Endothelial cell (in vitro differentiated cells): Measurements from ENCODE around the gene MARK2. TPM values are rescaled to one million over a fixed set of nuclear protein-coding genes. Genes with fewer than 3 reads are reported as not detected.

ENCODE experiments used
- DNase-seq: peaks from one replicate; pipeline ENCODE4 v3.0.0; 2021; ENCODE audit warnings: low spot score
- H3K27ac Mint-ChIP-seq: one replicate; pipeline ENCODE4 v1.8.0; 2021; ENCODE audit warnings: mixed read lengths, inconsistent platforms; ENCODE audit not compliant: unreplicated experiment
- H3K27me3 Mint-ChIP-seq: one replicate; pipeline ENCODE4 v1.8.0; 2021; ENCODE audit warnings: mild to moderate bottlenecking, moderate library complexity, mixed read lengths, inconsistent platforms; ENCODE audit not compliant: unreplicated experiment
- H3K36me3 Mint-ChIP-seq: one replicate; pipeline ENCODE4 v1.8.0; 2021; ENCODE audit warnings: mild to moderate bottlenecking, low read depth, mixed read lengths, inconsistent platforms; ENCODE audit not compliant: unreplicated experiment
- H3K4me1 Mint-ChIP-seq: one replicate; pipeline ENCODE4 v1.8.0; 2021; ENCODE audit warnings: mild to moderate bottlenecking, mixed read lengths, inconsistent platforms; ENCODE audit not compliant: unreplicated experiment
- H3K4me3 Mint-ChIP-seq: one replicate; pipeline ENCODE4 v1.8.0; 2021; ENCODE audit warnings: mild to moderate bottlenecking, mixed read lengths, inconsistent platforms; ENCODE audit not compliant: unreplicated experiment
- H3K9me3 Mint-ChIP-seq: one replicate; pipeline ENCODE4 v1.8.0; 2021; ENCODE audit warnings: mixed read lengths, inconsistent platforms; ENCODE audit not compliant: unreplicated experiment
- total RNA-seq: library from RNA; stranded (reverse); fragmentation: NEBNext Ultra II Directional; extraction: Animal tissue kit (Norgen Biotek cat#: 25700); gene quantifications from one replicate; pipeline ENCODE4 v1.2.1, GENCODE V29; 2021; ENCODE audit not compliant: unreplicated experiment
- TF ChIP-seq, protein P1 (sequence below): fragments of 200-600 bp; sonication (generic); IDR thresholded peaks from one replicate; pipeline ENCODE4 v1.5.0; 2021; ENCODE audit warnings: antibody characterized with exemption; ENCODE audit not compliant: unreplicated experiment

Gene MARK2
- total RNA-seq, 1 donor from 2014 or later = 42.6 TPM

DNA sequence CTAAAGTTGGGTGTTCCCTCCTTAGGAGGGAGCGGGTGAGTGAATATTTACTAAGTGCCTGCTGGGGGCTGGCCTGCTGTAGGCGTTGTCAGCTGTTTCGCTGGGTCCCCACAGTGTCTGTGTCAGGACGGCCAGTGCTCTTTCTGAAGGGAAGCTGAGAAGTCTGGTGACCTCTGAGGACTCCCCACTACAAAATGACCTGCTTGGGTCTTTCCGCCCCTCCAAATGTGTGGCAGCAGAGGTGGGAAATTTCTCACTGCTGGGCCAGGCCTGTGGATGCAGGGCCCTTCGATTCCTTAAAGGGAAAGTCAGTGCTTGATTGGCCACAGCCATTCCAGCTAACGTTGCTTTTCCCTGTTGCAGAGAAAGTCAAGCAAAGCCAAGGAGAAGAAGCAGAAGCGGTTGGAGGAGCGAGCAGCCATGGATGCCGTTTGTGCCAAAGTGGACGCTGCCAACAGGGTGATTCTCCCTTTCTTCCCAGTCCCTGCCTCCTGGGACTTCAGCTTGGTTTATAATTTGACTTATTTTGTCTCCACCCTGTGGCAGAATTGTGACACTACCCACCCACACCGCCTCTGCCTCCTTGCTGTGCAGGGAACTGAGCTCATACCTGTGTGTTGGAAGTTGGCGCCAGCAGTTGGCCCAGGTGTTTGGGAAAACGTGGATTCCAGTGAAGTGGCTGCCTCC, 106.7 kb downstream of the MARK2 start:
- no peaks in the 10 kb centered on the region for H3K9me3 Mint-ChIP-seq
- no peak overlapping the region for H3K4me3 Mint-ChIP-seq
- H3K27ac Mint-ChIP-seq = no peak overlapping the region
- peaks cover under 1% of the 10 kb centered on the region for H3K4me1 Mint-ChIP-seq
- TF ChIP-seq, protein P1, sequence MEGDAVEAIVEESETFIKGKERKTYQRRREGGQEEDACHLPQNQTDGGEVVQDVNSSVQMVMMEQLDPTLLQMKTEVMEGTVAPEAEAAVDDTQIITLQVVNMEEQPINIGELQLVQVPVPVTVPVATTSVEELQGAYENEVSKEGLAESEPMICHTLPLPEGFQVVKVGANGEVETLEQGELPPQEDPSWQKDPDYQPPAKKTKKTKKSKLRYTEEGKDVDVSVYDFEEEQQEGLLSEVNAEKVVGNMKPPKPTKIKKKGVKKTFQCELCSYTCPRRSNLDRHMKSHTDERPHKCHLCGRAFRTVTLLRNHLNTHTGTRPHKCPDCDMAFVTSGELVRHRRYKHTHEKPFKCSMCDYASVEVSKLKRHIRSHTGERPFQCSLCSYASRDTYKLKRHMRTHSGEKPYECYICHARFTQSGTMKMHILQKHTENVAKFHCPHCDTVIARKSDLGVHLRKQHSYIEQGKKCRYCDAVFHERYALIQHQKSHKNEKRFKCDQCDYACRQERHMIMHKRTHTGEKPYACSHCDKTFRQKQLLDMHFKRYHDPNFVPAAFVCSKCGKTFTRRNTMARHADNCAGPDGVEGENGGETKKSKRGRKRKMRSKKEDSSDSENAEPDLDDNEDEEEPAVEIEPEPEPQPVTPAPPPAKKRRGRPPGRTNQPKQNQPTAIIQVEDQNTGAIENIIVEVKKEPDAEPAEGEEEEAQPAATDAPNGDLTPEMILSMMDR = peak; percentile 55
- no peaks in the 10 kb centered on the region for H3K36me3 Mint-ChIP-seq
- H3K27me3 Mint-ChIP-seq = peaks cover 2% of the 10 kb centered on the region
- DNase-seq = peak; percentile 48

DNA sequence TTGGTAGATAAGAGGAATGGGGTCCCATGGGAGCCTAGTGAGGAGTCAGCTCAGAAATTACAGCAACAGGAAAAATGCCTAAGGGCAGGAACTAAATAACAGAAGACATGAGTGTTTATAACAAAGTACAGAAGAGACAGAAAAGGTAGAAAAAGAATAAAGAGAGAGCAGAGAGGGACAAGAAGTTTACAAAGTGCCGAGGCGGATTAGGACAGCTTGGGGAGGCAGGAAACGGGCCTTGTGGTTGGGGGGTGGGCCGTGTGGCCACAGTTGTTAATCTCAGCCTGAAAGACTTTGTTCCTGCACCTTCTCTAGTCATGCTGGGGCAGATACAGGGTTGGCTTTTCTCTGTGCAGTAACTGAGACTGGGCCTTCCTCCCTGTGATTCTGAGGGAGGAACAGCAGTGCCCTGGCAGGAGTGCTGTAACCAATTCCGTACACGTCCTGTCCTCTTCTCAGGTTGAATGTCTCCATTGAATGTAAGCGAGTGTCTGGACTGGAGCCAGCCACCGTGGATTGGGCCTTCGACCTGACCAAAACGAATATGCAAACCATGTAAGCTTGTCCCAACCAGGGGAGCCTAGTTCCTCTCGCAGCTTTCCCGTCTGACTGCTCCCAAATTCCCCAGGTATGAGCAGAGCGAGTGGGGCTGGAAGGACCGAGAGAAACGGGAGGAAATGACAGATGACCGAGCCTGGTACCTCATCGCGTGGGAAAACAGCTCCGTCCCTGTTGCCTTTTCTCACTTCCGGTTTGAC, 113.0 kb downstream of the MARK2 start:
- Mint-ChIP-seq H3K36me3 (peaks cover 35% of the 10 kb centered on the region), H3K27ac (peak overlapping the region; percentile 39), H3K4me1 (peaks cover 5% of the 10 kb centered on the region), H3K27me3 (peaks cover 7% of the 10 kb centered on the region), H3K9me3 (no peaks in the 10 kb centered on the region), H3K4me3 (peak overlapping the region; percentile 26)
- TF ChIP-seq, protein P1 = no peak
- no peak for DNase-seq

DNA sequence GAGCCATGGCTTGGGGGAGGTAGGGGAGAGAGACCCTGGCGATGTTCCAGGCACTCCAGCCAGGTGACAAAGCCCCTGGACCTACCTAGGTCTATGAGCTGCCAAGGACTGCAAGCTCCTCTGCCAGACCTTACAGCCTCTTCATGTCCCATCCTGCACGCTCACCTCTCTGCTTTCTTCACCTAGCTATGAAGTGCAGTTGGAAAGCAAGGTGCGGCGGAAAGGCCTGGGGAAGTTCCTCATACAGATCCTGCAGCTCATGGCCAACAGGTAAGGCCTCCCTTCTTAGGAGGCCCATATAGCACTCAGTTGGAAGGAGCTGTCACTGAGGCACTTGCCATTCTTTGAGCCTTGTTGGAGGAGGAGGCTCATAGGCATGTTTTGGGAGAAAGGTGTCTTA, 113.7 kb downstream of the MARK2 start:
- Mint-ChIP-seq H3K4me3 (no peak overlapping the region), H3K4me1 (peaks cover 5% of the 10 kb centered on the region), H3K36me3 (peaks cover 35% of the 10 kb centered on the region), H3K27ac (no peak overlapping the region), H3K9me3 (no peaks in the 10 kb centered on the region), H3K27me3 (peaks cover 7% of the 10 kb centered on the region)
- no peak for DNase-seq
- TF ChIP-seq, protein P1 = no peak

DNA sequence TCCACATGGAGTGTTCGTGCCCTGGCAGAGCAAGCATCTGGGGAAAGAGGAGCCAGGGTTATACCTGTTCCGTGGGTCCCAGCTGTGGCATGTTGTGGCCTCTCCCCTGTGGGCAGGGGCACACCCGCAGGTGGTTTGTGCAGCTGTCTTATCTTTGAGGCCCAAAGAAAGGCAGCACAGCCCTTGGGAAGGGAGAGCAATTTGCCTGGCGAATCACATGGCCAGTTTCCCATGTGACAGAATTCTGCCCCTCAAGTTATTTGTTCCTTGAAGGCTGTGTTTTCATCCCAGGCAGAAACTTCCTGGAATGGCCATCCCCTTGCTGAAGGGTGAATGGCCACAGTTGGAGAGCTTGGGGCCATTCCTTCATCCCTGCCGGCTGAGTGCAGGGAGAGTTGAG, 119.1 kb downstream of the MARK2 start:
- Mint-ChIP-seq H3K4me3 (no peak overlapping the region), H3K9me3 (no peaks in the 10 kb centered on the region), H3K27ac (no peak overlapping the region), H3K36me3 (peaks cover 24% of the 10 kb centered on the region), H3K27me3 (peaks cover 13% of the 10 kb centered on the region), H3K4me1 (no peaks in the 10 kb centered on the region)
- TF ChIP-seq, protein P1 = no peak
- no peak for DNase-seq

Other genes starting within 250 kb of the MARK2 start
- gene PLAAT3, start 224.7 kb upstream of the MARK2 start, total RNA-seq = 14.1 TPM
- 35.6 TPM for gene ATL3, start 167.7 kb upstream of the MARK2 start, total RNA-seq
- 103 TPM for gene RTN3, start 157.6 kb upstream of the MARK2 start, total RNA-seq
- 41.1 TPM for gene ZFTA, start 70.3 kb upstream of the MARK2 start, total RNA-seq
- 55.3 TPM for gene SPINDOC, start 25.7 kb upstream of the MARK2 start, total RNA-seq
- gene RCOR2, start 78.1 kb downstream of the MARK2 start, total RNA-seq = 9.3 TPM
- 48.2 TPM for gene NAA40, start 99.9 kb downstream of the MARK2 start, total RNA-seq
- 188 TPM for gene COX8A, start 135.5 kb downstream of the MARK2 start, total RNA-seq
- 69.8 TPM for gene OTUB1, start 147.3 kb downstream of the MARK2 start, total RNA-seq
- gene FLRT1, start 196.8 kb downstream of the MARK2 start, total RNA-seq = not detected